ENCODE results near the gene PACSIN2. TPM values are rescaled to one million over a fixed set of nuclear protein-coding genes. Genes with fewer than 3 reads are reported as not detected.
A peak's percentile ranks its signal among the peaks of the same experiment; 100 is the strongest.

PACSIN2 gene
- total and polyA plus RNA-seq, 4 donors = 40.3 to 149 (median 84.0) TPM

- whole genome bisulfite sequencing, 2 donors = 97 to 100% methylated on average over 3 of the region's 3 CpGs
- H3K9me3 ChIP-seq (ENCODE audit: control insufficient read depth in 4 of 4, insufficient read depth in 3 of 4, low read length in 3 of 4) = peaks cover 0 to 3% (median 0%) of the 10 kb centered on the region in 4 donors
Observed at GRCh38 chr22:42821386-42821785, 193.6 kb downstream of the PACSIN2 start.

DNA sequence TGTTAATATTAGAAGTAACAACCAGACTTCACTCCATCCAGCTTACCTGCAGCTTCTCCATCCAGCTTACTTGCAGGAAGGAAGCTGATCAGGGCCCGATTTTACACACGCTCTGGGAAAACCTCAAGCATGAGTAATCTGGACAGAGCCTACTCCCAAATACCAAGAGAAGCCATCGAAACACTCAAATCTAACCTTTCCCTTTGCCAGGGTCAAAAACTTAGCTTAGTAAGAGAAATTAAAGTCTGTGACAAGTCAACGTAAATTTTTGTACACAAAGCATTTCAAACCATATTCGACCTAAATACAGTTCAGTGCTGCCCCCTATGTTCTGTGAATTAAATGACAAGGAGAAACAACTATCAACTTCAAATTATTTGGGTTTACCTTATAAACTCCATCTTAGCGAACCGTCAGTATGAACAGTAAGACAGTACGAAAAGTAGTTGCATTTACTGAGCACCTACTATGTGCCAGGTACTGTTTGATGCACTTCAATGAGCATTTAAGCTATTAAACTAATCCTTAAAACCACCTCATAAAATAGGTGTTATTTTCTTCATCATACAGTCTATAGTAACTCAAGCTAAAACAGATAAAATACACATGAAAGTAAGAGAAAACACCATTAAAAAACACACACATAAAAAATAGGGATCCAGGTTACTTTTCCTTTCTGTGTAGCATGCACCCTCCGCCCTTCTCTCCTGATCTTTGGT lies 194.7 kb downstream of the PACSIN2 start:
- Histone ChIP-seq H3K9me3 (ENCODE audit: control insufficient read depth in 4 of 4, insufficient read depth in 3 of 4, low read length in 3 of 4) (peaks cover 0 to 3% (median 0%) of the 10 kb centered on the region in 4 donors), H3K4me1 (ENCODE audit: control insufficient read depth in 5 of 5, insufficient read depth in 5 of 5, low read length in 5 of 5) (peaks cover 0 to 5% (median 0%) of the 10 kb centered on the region in 5 donors), H3K27me3 (ENCODE audit: control insufficient read depth in 3 of 3, insufficient read depth in 3 of 3, low read length in 2 of 3) (no peaks in the 10 kb centered on the region), H3K36me3 (ENCODE audit: control insufficient read depth in 4 of 4, insufficient read depth in 4 of 4, low read length in 4 of 4) (peaks cover 13 to 34% (median 26%) of the 10 kb centered on the region in 4 donors), H3K4me3 (no peak overlapping the region), H3K27ac (ENCODE audit: low read depth in 1 of 2, low read length in 1 of 2) (no peak overlapping the region), H3K9ac (ENCODE audit: insufficient read depth in 1 of 2, low read length in 2 of 2) (no peak overlapping the region)
- ATAC-seq (ENCODE audit: insufficient read depth, low FRiP score) (peak; percentile 19), DNase-seq (peak in 2 of 3 donors; percentile 58 to 79)
- TF ChIP-seq, protein P1, sequence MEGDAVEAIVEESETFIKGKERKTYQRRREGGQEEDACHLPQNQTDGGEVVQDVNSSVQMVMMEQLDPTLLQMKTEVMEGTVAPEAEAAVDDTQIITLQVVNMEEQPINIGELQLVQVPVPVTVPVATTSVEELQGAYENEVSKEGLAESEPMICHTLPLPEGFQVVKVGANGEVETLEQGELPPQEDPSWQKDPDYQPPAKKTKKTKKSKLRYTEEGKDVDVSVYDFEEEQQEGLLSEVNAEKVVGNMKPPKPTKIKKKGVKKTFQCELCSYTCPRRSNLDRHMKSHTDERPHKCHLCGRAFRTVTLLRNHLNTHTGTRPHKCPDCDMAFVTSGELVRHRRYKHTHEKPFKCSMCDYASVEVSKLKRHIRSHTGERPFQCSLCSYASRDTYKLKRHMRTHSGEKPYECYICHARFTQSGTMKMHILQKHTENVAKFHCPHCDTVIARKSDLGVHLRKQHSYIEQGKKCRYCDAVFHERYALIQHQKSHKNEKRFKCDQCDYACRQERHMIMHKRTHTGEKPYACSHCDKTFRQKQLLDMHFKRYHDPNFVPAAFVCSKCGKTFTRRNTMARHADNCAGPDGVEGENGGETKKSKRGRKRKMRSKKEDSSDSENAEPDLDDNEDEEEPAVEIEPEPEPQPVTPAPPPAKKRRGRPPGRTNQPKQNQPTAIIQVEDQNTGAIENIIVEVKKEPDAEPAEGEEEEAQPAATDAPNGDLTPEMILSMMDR (IDR thresholded peaks at IDR 0.05; ENCODE audit: control extremely low read depth, extremely low read depth) = no peak
- WGBS, 2 donors = 27 to 56% methylated on average over 9 of the region's 9 CpGs

More at GRCh38 chr22:42821386-42821785, 193.6 kb downstream of the PACSIN2 start:
- TF ChIP-seq, protein P1 (IDR thresholded peaks at IDR 0.05; ENCODE audit: control extremely low read depth, extremely low read depth) = no peak
- ATAC-seq (ENCODE audit: insufficient read depth, low FRiP score) (no peak), DNase-seq (no peak)
- Histone ChIP-seq H3K27ac (ENCODE audit: low read depth in 1 of 2, low read length in 1 of 2) (no peak overlapping the region), H3K4me1 (ENCODE audit: control insufficient read depth in 5 of 5, insufficient read depth in 5 of 5, low read length in 5 of 5) (peaks cover 0 to 5% (median 0%) of the 10 kb centered on the region in 5 donors), H3K4me3 (no peak overlapping the region), H3K27me3 (ENCODE audit: control insufficient read depth in 3 of 3, insufficient read depth in 3 of 3, low read length in 2 of 3) (no peaks in the 10 kb centered on the region), H3K9ac (ENCODE audit: insufficient read depth in 1 of 2, low read length in 2 of 2) (no peak overlapping the region), H3K36me3 (ENCODE audit: control insufficient read depth in 4 of 4, insufficient read depth in 4 of 4, low read length in 4 of 4) (peaks cover 11 to 30% (median 26%) of the 10 kb centered on the region in 4 donors)

Other genes starting within 250 kb of the PACSIN2 start
- 10 to 100 TPM; 42.0 to 42.9 TPM for gene ARFGAP3, start 157.9 kb downstream of the PACSIN2 start, total RNA-seq
- 10 to 100 TPM; 25.8 to 42.7 TPM for gene ARFGAP3, start 157.9 kb downstream of the PACSIN2 start, polyA plus RNA-seq
- gene TTLL1, start 74.2 kb upstream of the PACSIN2 start, total RNA-seq = 1 to 10 TPM; 6.6 to 8.0 TPM
- 1 to 10 TPM; 3.8 to 4.7 TPM for gene TTLL1, start 74.2 kb upstream of the PACSIN2 start, polyA plus RNA-seq
- gene BIK, start 95.6 kb upstream of the PACSIN2 start, total RNA-seq = 1 to 10 TPM; 2.7 to 6.1 TPM
- gene BIK, start 95.6 kb upstream of the PACSIN2 start, polyA plus RNA-seq = 1 to 10 TPM; 3.1 to 7.6 TPM
- gene MCAT, start 128.2 kb upstream of the PACSIN2 start, total RNA-seq = 10 to 100 TPM; 15.6 to 23.9 TPM
- gene MCAT, start 128.2 kb upstream of the PACSIN2 start, polyA plus RNA-seq = 10 to 100 TPM; 19.9 to 22.1 TPM
- 100 to 1,000 TPM in 1 of 2 donors, 10 to 100 TPM in 1; 86.1 to 276 TPM for gene TSPO, start 136.4 kb upstream of the PACSIN2 start, total RNA-seq
- 100 to 1,000 TPM; 292 to 707 TPM for gene TSPO, start 136.4 kb upstream of the PACSIN2 start, polyA plus RNA-seq
- 10 to 100 TPM; 15.8 to 35.5 TPM for gene TTLL12, start 172.0 kb upstream of the PACSIN2 start, total RNA-seq
- 10 to 100 TPM; 20.0 to 30.7 TPM for gene TTLL12, start 172.0 kb upstream of the PACSIN2 start, polyA plus RNA-seq